VCaP (cell line): Measurements from ENCODE around the gene CLCN3.
"Not testable (repeated sequence)": the region's sequence is repeated elsewhere in the genome, so short reads cannot be mapped to it uniquely, and the experiment has no call there.

Experiments used
- H3K27ac ChIP-seq: fragments of 450-650 bp; 2 replicates; pipeline ENCODE4 v1.5.1; 2017
- CTCF ChIP-seq: fragments of 450-650 bp; conservative IDR thresholded peaks from 2 replicates; pipeline ENCODE4 v1.5.1; 2017; ENCODE audit warnings: mild to moderate bottlenecking, moderate library complexity

The CLCN3 gene

GRCh38 chr4:169720529-169720928 is 100.2 kb downstream of the CLCN3 start:
- TF ChIP-seq CTCF = no peak
- H3K27ac ChIP-seq = no peak overlapping the region

GRCh38 chr4:169723207-169723965 is 103.0 kb downstream of the CLCN3 start:
- peak; percentile 53 for TF ChIP-seq CTCF
- H3K27ac ChIP-seq = no peak overlapping the region

- TF ChIP-seq CTCF = no peak
- H3K27ac ChIP-seq = no peak overlapping the region
Observed at GRCh38 chr4:169724260-169724659, 103.9 kb downstream of the CLCN3 start.

GRCh38 chr4:169727616-169728015 is 107.2 kb downstream of the CLCN3 start:
- no peak overlapping the region for H3K27ac ChIP-seq
- no peak for TF ChIP-seq CTCF

DNA sequence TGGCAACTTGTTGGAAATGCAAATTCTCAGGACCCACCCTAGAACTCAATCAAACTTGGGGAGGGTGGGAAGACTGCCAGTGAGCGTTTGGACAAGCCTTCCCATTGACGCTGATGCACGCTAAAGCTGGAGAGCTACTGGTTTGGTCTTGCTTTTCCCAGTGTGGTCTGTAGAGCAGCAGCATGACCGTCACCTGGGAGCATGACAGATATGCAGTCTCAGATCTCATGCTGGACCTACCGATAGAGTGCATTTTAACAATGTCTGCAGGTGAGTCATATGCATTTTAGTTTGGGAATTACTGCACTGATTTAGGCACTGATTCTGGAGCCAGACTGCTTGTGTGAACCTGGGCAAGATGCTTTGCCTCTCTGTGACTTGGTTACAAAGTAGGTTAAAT is 110.2 kb downstream of the CLCN3 start:
- TF ChIP-seq CTCF = no peak
- no peak overlapping the region for H3K27ac ChIP-seq

DNA sequence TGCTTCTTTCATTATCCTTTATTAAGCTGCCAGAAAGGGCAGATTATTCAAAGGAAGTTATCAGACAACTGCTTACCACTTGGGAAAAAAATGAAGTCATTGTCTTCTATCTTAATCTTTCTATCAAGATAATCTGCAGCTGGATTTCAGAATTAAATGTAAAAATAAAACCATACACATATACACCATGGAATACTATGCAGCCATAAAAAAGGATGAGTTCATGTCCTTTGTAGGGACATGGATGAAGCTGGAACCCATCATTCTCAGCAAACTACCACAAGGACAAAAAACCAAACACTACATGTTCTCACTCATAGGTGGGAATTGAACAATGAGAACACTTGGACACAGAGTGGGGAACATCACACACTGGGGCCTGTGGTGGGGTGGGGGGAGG is 118.2 kb downstream of the CLCN3 start:
- not testable (repeated sequence) for H3K27ac ChIP-seq

DNA sequence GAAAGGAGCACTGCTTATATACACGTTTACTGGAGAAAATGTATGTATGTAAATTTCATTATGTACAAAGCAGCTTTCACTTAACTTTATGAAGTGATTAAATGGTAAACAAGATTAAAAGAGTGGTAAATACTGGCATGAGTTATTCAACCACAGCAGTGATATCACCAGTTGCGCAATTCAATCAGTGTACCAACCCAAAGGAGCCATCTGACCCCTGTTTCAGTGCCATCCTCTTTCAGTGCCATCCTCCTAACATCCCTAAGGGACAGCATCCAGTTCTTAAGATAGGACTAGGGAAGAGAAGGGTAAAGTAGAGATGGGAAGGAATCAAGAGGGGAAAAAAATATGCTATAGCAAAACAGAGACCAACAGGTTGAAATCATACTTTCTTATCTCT is 121.2 kb downstream of the CLCN3 start:
- H3K27ac ChIP-seq = no peak overlapping the region
- TF ChIP-seq CTCF = no peak

GRCh38 chr4:169744601-169745000 is 124.2 kb downstream of the CLCN3 start:
- no peak overlapping the region for H3K27ac ChIP-seq
- TF ChIP-seq CTCF = no peak
